ENCODE measurements around the gene PATJ.

PATJ gene

DNA sequence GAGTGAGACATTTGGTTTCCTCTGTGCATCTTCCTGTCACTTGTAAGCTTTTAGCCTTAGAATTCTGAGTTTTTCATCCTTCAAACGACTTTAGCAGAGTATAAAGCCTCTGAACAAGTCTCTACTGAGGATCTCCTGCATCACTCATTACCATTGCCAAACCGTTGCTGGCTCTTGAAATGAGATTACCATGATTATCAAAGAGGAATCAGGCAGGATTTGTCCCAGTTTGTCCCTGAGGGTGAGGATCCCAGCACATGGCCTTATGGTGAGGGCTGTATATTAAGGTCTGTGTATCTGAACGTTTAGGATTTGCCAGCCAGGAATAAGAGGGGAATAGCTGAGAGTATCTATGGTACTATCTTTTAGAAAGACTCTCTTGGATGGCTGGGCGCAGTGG, 282.9 kb downstream of the PATJ start:
- DNase-seq (ENCODE audit: low spot score): no peak
- in situ Hi-C loops (cut with MboI; ENCODE audit: low pct_unique_long_range_greater_than_20kb, low sequenced_read_pairs, unreplicated experiment): no loop called here
- TF ChIP-seq, protein P1, sequence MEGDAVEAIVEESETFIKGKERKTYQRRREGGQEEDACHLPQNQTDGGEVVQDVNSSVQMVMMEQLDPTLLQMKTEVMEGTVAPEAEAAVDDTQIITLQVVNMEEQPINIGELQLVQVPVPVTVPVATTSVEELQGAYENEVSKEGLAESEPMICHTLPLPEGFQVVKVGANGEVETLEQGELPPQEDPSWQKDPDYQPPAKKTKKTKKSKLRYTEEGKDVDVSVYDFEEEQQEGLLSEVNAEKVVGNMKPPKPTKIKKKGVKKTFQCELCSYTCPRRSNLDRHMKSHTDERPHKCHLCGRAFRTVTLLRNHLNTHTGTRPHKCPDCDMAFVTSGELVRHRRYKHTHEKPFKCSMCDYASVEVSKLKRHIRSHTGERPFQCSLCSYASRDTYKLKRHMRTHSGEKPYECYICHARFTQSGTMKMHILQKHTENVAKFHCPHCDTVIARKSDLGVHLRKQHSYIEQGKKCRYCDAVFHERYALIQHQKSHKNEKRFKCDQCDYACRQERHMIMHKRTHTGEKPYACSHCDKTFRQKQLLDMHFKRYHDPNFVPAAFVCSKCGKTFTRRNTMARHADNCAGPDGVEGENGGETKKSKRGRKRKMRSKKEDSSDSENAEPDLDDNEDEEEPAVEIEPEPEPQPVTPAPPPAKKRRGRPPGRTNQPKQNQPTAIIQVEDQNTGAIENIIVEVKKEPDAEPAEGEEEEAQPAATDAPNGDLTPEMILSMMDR (IDR thresholded peaks at IDR 0.05; ENCODE audit: extremely low read depth, insufficient read depth, missing control alignments): no peak

DNA sequence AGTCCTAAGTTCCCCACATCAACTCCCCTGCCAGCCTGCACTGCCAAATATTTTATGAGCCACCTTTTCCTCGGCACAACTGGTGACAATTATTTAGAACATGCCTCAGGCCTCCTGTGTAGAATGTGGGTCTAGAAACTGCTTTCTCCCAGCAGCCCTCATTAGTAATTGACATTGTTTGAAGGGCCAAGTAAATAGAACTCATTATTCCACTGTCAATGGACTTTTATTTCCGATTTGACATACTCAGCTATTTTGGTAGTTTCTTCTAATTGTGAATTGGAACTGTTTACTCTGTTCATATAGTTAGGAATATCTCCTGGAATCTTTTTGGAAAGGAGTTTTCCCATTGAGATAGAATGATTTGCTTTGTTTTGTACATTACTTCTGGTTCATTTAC, 283.6 kb downstream of the PATJ start:
- no peak for DNase-seq (ENCODE audit: low spot score)
- TF ChIP-seq, protein P1 (IDR thresholded peaks at IDR 0.05; ENCODE audit: extremely low read depth, insufficient read depth, missing control alignments): no peak
- in situ Hi-C loops (cut with MboI; ENCODE audit: low pct_unique_long_range_greater_than_20kb, low sequenced_read_pairs, unreplicated experiment): no loop called here

DNA sequence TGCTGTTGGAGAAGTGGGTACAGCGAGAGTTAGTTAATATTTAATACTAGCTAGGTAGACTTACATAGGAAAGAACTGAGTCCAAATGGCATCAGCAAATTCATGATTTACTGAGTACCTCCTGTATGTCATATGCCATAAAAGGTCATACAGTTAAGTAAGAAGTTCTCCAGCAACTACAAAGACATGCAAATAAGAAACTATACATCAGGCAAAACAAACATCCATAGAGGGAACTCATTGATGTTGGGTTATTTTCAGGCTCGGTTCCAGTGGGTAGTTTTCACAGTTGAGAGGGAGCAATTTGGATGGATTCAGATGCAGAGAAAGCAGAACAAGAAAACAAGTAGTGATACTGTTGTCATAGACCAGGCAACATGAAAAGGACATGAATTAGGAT, 287.4 kb downstream of the PATJ start:
- TF ChIP-seq, protein P1 (IDR thresholded peaks at IDR 0.05; ENCODE audit: extremely low read depth, insufficient read depth, missing control alignments): no peak
- in situ Hi-C loops (cut with MboI; ENCODE audit: low pct_unique_long_range_greater_than_20kb, low sequenced_read_pairs, unreplicated experiment): no loop called here
- no peak for DNase-seq (ENCODE audit: low spot score)

DNA sequence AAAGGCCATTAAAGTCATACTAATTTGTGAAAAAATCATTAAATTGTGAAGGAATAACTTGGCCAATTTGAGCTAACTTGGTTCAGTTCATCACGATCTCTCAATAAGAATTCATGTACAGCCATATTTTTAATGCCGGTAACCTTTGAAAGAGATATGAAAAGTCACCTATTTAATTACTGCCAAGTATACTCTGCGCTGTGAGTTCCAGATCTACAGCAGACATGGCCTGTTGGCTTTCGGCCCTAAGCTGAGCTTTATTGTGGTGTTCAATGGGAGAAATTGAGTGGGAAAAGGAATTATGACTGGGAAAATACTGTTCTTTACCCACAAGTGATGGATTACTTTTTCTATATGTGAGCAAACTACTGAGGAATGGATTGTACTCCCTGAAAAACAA, 292.5 kb downstream of the PATJ start:
- TF ChIP-seq, protein P1 (IDR thresholded peaks at IDR 0.05; ENCODE audit: extremely low read depth, insufficient read depth, missing control alignments): no peak
- in situ Hi-C loops (cut with MboI; ENCODE audit: low pct_unique_long_range_greater_than_20kb, low sequenced_read_pairs, unreplicated experiment): no loop called here
- no peak for DNase-seq (ENCODE audit: low spot score)

DNA sequence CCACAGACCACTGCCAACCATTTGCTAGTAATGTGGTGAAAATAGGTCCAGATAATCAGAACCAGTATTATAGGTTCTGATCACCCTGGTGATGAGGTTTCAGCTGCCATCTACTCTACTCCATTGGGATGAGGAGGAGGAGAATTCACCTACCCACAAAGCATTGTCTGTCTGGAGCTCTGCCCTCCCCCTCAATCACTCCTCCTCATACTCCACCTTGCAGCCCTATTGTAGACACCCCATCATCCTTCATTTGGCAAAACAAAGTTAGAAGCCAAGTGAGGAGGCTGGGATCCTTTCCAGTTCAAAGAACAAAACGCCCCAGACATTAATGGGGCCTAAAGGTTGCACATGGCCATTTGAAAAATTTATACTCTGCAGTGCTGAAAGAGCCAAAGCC, 295.0 kb downstream of the PATJ start:
- in situ Hi-C loops (cut with MboI; ENCODE audit: low pct_unique_long_range_greater_than_20kb, low sequenced_read_pairs, unreplicated experiment): no loop called here
- no peak for DNase-seq (ENCODE audit: low spot score)
- TF ChIP-seq, protein P1 (IDR thresholded peaks at IDR 0.05; ENCODE audit: extremely low read depth, insufficient read depth, missing control alignments): no peak

DNA sequence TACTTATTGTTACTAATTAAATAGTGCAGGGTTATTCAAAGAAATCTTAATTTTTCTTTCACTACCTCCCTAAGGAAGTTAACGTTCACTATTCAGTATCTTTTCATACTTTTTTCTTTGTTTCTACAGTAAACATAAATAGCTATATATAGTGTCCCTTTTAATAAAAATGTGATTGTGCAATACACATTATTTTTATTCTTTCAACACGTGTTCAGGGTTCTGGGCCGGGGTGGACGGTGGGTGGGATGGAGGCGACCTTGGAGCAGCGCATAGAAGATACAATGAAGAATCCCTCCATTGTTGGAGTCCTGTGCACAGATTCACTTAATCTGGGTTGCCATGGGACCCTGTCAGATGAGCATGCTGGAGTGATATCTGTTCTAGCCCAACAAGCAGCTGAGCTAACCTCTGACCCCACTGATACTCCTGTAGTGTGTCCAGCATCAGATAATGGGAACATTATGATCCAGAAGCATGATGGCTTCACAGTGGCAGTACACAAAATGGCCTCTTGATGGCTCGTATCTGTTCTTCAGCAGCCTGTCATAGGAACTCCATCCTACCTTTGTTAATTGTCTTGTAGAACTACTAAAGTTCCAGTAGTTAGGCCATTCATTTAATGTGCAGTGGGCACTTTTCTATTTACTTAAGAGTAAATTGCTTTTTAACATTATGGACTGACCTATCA, 296.5 kb downstream of the PATJ start:
- in situ Hi-C loops (cut with MboI; ENCODE audit: low pct_unique_long_range_greater_than_20kb, low sequenced_read_pairs, unreplicated experiment): no loop called here
- TF ChIP-seq, protein P1 (IDR thresholded peaks at IDR 0.05; ENCODE audit: extremely low read depth, insufficient read depth, missing control alignments): no peak
- no peak for DNase-seq (ENCODE audit: low spot score)
